Gastroesophageal sphincter (tissue), 4 donors: ENCODE results near the gene PRKRIP1. TPM values are rescaled to one million over a fixed set of nuclear protein-coding genes. Genes with fewer than 3 reads are reported as not detected.
A peak's percentile ranks its signal among the peaks of the same experiment; 100 is the strongest.
"Not testable (repeated sequence)": the region's sequence is repeated elsewhere in the genome, so short reads cannot be mapped to it uniquely, and the experiment has no call there.

ENCODE experiments used
- ATAC-seq: fragments of 150-250 bp; one replicate; pipeline ENCODE4 v1.9.1; 2016; ENCODE audit warnings: mild to moderate bottlenecking, moderate library complexity
- H3K27ac ChIP-seq, 4 donors: fragments of 200-600 bp; sonication (generic) in 3 of 4; 1 replicate in 3 of 4; 2 replicates in 1 of 4; pipeline ENCODE4 v1.5.1; 2016 to 2019
- H3K27me3 ChIP-seq: fragments of 200-600 bp; sonication (generic); one replicate; pipeline ENCODE4 v1.5.1; 2019
- H3K36me3 ChIP-seq, 2 donors: fragments of 200-600 bp; sonication (generic); one replicate each; pipeline ENCODE4 v1.5.1; 2019; ENCODE audit warnings: control low read depth in 1 of 2
- H3K4me1 ChIP-seq, 3 donors: fragments of 200-600 bp; sonication (generic); 1 replicate in 2 of 3; 2 replicates in 1 of 3; pipeline ENCODE4 v1.5.1; 2016 to 2019; ENCODE audit warnings: control low read depth in 2 of 3
- H3K4me3 ChIP-seq, 2 donors: fragments of 200-600 bp; sonication (generic); one replicate each; pipeline ENCODE4 v1.5.1; 2019; ENCODE audit warnings: mild to moderate bottlenecking in 1 of 2, moderate library complexity in 1 of 2
- H3K9me3 ChIP-seq, 3 donors: fragments of 200-600 bp; sonication (generic); one replicate each; pipeline ENCODE4 v1.5.1; 2017 to 2019; ENCODE audit warnings: control low read depth in 2 of 3
- CTCF ChIP-seq, 4 experiments: fragments of 200-600 bp in 2 of 4; fragments of 450-650 bp in 2 of 4; sonication (generic) in 1 of 4; IDR thresholded peaks; one replicate each; pipeline ENCODE4 v1.5.1; 2017 to 2019; ENCODE audit warnings: antibody characterized with exemption in 4 of 4, mild to moderate bottlenecking in 2 of 4, moderate library complexity in 2 of 4
- EP300 ChIP-seq: sonication (generic); formaldehyde crosslinking; IDR thresholded peaks from one replicate; pipeline ENCODE4 v1.6.1; 2017; ENCODE audit warnings: antibody characterized with exemption, mild to moderate bottlenecking
- POLR2A ChIP-seq, 2 donors: fragments of 450-650 bp; IDR thresholded peaks; one replicate each; pipeline ENCODE4 v1.6.1; 2017; ENCODE audit warnings: antibody characterized with exemption in 2 of 2, mild to moderate bottlenecking in 2 of 2, moderate library complexity in 1 of 2
- POLR2AphosphoS5 ChIP-seq: sonication (generic); formaldehyde crosslinking; IDR thresholded peaks from one replicate; pipeline ENCODE4 v1.6.1; 2017; ENCODE audit warnings: antibody characterized with exemption
- whole genome bisulfite sequencing, 2 donors: methylation state at CpG; one replicate each; pipeline ENCODE4 v1.1.5; 2018; ENCODE audit warnings: low coverage in 1 of 2; 5-methylcytosine and 5-hydroxymethylcytosine counted together
- small RNA-seq, 4 donors: library from RNA; depleted of rRNA; stranded (forward); fragments of <200 nt; gene quantifications; one replicate each; pipeline ENCODE3, GENCODE V24; 2016
- total RNA-seq, 4 donors: library from RNA; depleted of rRNA; stranded (reverse); fragments of >200 nt; gene quantifications; one replicate each; pipeline ENCODE4 v1.1.0, GENCODE V29; 2016

The PRKRIP1 gene
- total RNA-seq, 4 donors from 2014 or later, result 11.7 to 48.7 (median 24.4) TPM

GRCh38 chr7:102471791-102472125, 75.6 kb downstream of the PRKRIP1 start:
- H3K4me3 ChIP-seq, result no peak overlapping the region
- peaks cover 0 to 13% (median 0%) of the 10 kb centered on the region in 3 donors for H3K4me1 ChIP-seq
- no peak overlapping the region for H3K27ac ChIP-seq
- 80% methylated on average over 2 of the region's 6 CpGs; no CpG with 5 or more reads in 1 of the 2 donors for WGBS, 2 donors
- no peaks in the 10 kb centered on the region for H3K9me3 ChIP-seq
- TF ChIP-seq POLR2A (IDR thresholded peaks at IDR 0.05) (no peak), CTCF (IDR thresholded peaks at IDR 0.05) (no peak), POLR2AphosphoS5 (no peak), EP300 (no peak)
- H3K27me3 ChIP-seq, result no peaks in the 10 kb centered on the region
- H3K36me3 ChIP-seq, result peaks cover 0 to 81% of the 10 kb centered on the region in 2 donors
- ATAC-seq, result no peak

- no peak for ATAC-seq
- 60 to 80% methylated on average over 2 of the region's 31 CpGs for WGBS, 2 donors
- peaks cover 0 to 79% of the 10 kb centered on the region in 2 donors for H3K36me3 ChIP-seq
- H3K4me3 ChIP-seq, result no peak overlapping the region
- TF ChIP-seq POLR2AphosphoS5 (no peak), CTCF (IDR thresholded peaks at IDR 0.05) (no peak), EP300 (no peak), POLR2A (IDR thresholded peaks at IDR 0.05) (no peak)
- H3K27me3 ChIP-seq, result no peaks in the 10 kb centered on the region
- no peak overlapping the region for H3K27ac ChIP-seq
- H3K4me1 ChIP-seq, result peaks cover 0 to 7% (median 0%) of the 10 kb centered on the region in 3 donors
- H3K9me3 ChIP-seq, result no peaks in the 10 kb centered on the region
These were observed 76.2 kb downstream of the PRKRIP1 start for GRCh38 chr7:102472126-102473041.

- peaks cover 0 to 68% of the 10 kb centered on the region in 2 donors for H3K36me3 ChIP-seq
- peak; percentile 12 for ATAC-seq
- TF ChIP-seq EP300 (no peak), POLR2AphosphoS5 (no peak), POLR2A (IDR thresholded peaks at IDR 0.05) (no peak), CTCF (IDR thresholded peaks at IDR 0.05) (no peak)
These were observed 77.3 kb downstream of the PRKRIP1 start for GRCh38 chr7:102473271-102473991.

GRCh38 chr7:102474116-102474515, 78.0 kb downstream of the PRKRIP1 start:
- H3K9me3 ChIP-seq, H3K4me3 ChIP-seq, H3K27me3 ChIP-seq, H3K27ac ChIP-seq, H3K4me1 ChIP-seq, ATAC-seq: not testable (repeated sequence)
- no CpG with 5 or more reads among the region's 14 CpGs for WGBS, 2 donors
- peaks cover 0 to 61% of the 10 kb centered on the region in 2 donors for H3K36me3 ChIP-seq

More at GRCh38 chr7:102473271-102473991, 77.3 kb downstream of the PRKRIP1 start:
- Histone ChIP-seq H3K27me3 (no peaks in the 10 kb centered on the region), H3K4me1 (no peaks in the 10 kb centered on the region), H3K4me3 (no peak overlapping the region), H3K27ac (no peak overlapping the region), H3K9me3 (no peaks in the 10 kb centered on the region)
- WGBS, 2 donors, result 65 to 89% methylated on average over 4 to 8 of the region's 23 CpGs

GRCh38 chr7:102474736-102475435, 78.7 kb downstream of the PRKRIP1 start:
- peaks cover 0 to 54% of the 10 kb centered on the region in 2 donors for H3K36me3 ChIP-seq
- H3K9me3 ChIP-seq, H3K4me3 ChIP-seq, ATAC-seq, H3K27ac ChIP-seq, H3K4me1 ChIP-seq, H3K27me3 ChIP-seq: not testable (repeated sequence)
- WGBS, 2 donors, result no CpG with 5 or more reads among the region's 19 CpGs

Small RNA genes lying within 50 kb of the gene (small RNA-seq; reads per million reads assigned to genes)
- gene AC091390.4, result 0 reads per million in 4 donors
- gene MIR548O, result 0 reads per million in 4 donors

Other genes with a start within 250 kb of the PRKRIP1 start
- 1 to 10 TPM; 2.8 to 8.0 (median 3.8) TPM for gene SH2B2, start 109.5 kb upstream of the PRKRIP1 start, total RNA-seq
- not detected for gene SPDYE6, start 39.9 kb upstream of the PRKRIP1 start, total RNA-seq
- 10 to 100 TPM in 1 of 4 donors, 1 to 10 TPM in 3; 3.3 to 15.6 (median 6.7) TPM for gene ORAI2, start 37.2 kb downstream of the PRKRIP1 start, total RNA-seq
- 10 to 100 TPM in 3 of 4 donors, 1 to 10 TPM in 1; 9.7 to 31.6 (median 14.8) TPM for gene ALKBH4, start 68.5 kb downstream of the PRKRIP1 start, total RNA-seq
- 10 to 100 TPM in 3 of 4 donors, 1 to 10 TPM in 1; 7.5 to 24.4 (median 12.3) TPM for gene LRWD1, start 68.6 kb downstream of the PRKRIP1 start, total RNA-seq
- gene POLR2J, start 82.6 kb downstream of the PRKRIP1 start, total RNA-seq, result 10 to 100 TPM in 3 of 4 donors, 1 to 10 TPM in 1; 6.7 to 24.1 (median 19.9) TPM
- 10 to 100 TPM in 1 of 4 donors, 1 to 10 TPM in 3; 6.1 to 34.3 (median 8.8) TPM for gene RASA4B, start 121.4 kb downstream of the PRKRIP1 start, total RNA-seq
- 1 to 10 TPM; 3.0 to 6.1 (median 4.4) TPM for gene UPK3BL2, start 147.3 kb downstream of the PRKRIP1 start, total RNA-seq
- not detected for gene SPDYE2, start 154.9 kb downstream of the PRKRIP1 start, total RNA-seq
- gene POLR2J3, start 176.2 kb downstream of the PRKRIP1 start, total RNA-seq, result 10 to 100 TPM; 11.8 to 25.7 (median 17.5) TPM
- gene RASA4, start 220.4 kb downstream of the PRKRIP1 start, total RNA-seq, result 10 to 100 TPM; 35.5 to 62.2 (median 44.2) TPM
- gene UPK3BL1, start 246.4 kb downstream of the PRKRIP1 start, total RNA-seq, result 10 to 100 TPM; 18.9 to 26.0 (median 23.6) TPM